NCI-H1048 (cell line): Measurements from ENCODE around the gene THOC3.
"Not testable (repeated sequence)": the region's sequence is repeated elsewhere in the genome, so short reads cannot be mapped to it uniquely, and the experiment has no call there.

ENCODE experiments used
- DNase-seq: peaks from one replicate; lab custom pipeline; 2025; lab: John Stamatoyannopoulos, UW

The THOC3 gene

GRCh38 chr5:175967471-175968372, at the start of gene THOC3:
Gene THOC3 (minus strand): TSS chr5:175968315. CDS start chr5:175968208, 107 bp downstream.
- not testable (repeated sequence) for DNase-seq

GRCh38 chr5:176017324-176017723, 49.2 kb upstream of the THOC3 start:
- not testable (repeated sequence) for DNase-seq

- not testable (repeated sequence) for DNase-seq
Observed at GRCh38 chr5:176014360-176014759, 46.2 kb upstream of the THOC3 start.

- not testable (repeated sequence) for DNase-seq
Observed at GRCh38 chr5:176011088-176011487, 43.0 kb upstream of the THOC3 start.

- DNase-seq, result not testable (repeated sequence)
Observed at GRCh38 chr5:176010202-176010601, 42.1 kb upstream of the THOC3 start.

- DNase-seq, result not testable (repeated sequence)
Observed at GRCh38 chr5:176007220-176007619, 39.1 kb upstream of the THOC3 start.

GRCh38 chr5:176006819-176007218, 38.7 kb upstream of the THOC3 start:
- DNase-seq, result not testable (repeated sequence)

GRCh38 chr5:175997979-175998378, 29.9 kb upstream of the THOC3 start:
- DNase-seq, result not testable (repeated sequence)

- DNase-seq, result not testable (repeated sequence)
Observed at GRCh38 chr5:175997495-175997894, 29.4 kb upstream of the THOC3 start.

GRCh38 chr5:175996791-175997190, 28.7 kb upstream of the THOC3 start:
- not testable (repeated sequence) for DNase-seq

GRCh38 chr5:175995506-175995905, 27.4 kb upstream of the THOC3 start:
- DNase-seq, result not testable (repeated sequence)

GRCh38 chr5:175979371-175979995, 11.4 kb upstream of the THOC3 start:
- not testable (repeated sequence) for DNase-seq

- DNase-seq, result not testable (repeated sequence)
Observed at GRCh38 chr5:175968381-175968780, 266 bp upstream of the THOC3 start.

GRCh38 chr5:175962329-175962728, 5.8 kb downstream of the THOC3 start:
- not testable (repeated sequence) for DNase-seq

GRCh38 chr5:175960228-175960627, 7.9 kb downstream of the THOC3 start:
- not testable (repeated sequence) for DNase-seq

- not testable (repeated sequence) for DNase-seq
Observed at GRCh38 chr5:175958515-175958914, 9.6 kb downstream of the THOC3 start.

GRCh38 chr5:175954107-175954506, 14.0 kb downstream of the THOC3 start:
- not testable (repeated sequence) for DNase-seq

GRCh38 chr5:175952810-175953209, 15.3 kb downstream of the THOC3 start:
- DNase-seq, result not testable (repeated sequence)

- DNase-seq, result not testable (repeated sequence)
Observed at GRCh38 chr5:175951339-175951969, 16.7 kb downstream of the THOC3 start.

- not testable (repeated sequence) for DNase-seq
Observed at GRCh38 chr5:175948329-175949108, 19.6 kb downstream of the THOC3 start.

- DNase-seq, result not testable (repeated sequence)
Observed at GRCh38 chr5:175943253-175943652, 24.9 kb downstream of the THOC3 start.

- not testable (repeated sequence) for DNase-seq
Observed at GRCh38 chr5:175940632-175941031, 27.5 kb downstream of the THOC3 start.
